ENCODE measurements around the gene STRIT1. TPM values are rescaled to one million over a fixed set of nuclear protein-coding genes. Genes with fewer than 3 reads are reported as not detected.

STRIT1 gene
- total RNA-seq: not detected in 2 replicates

DNA sequence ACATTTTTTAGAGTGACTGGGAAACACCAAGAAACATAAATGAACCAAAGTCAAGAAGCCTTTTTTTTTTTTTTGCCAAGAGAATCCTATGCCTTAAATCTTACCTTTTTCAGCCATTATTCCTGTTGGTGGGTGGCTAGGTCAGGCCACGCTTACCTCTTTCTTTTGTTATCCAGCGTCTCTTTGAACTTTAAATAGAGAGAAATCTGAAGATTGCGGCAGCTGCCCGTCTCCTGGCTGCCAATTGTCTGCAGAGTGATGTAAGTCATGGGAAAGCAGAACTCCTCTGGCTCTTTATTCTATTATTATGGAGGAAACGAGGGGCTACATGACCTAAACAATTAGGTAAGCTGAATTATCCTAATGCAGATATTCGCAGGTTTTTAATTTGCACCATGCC is at the start of gene STRIT1:
Gene STRIT1 (minus strand): TSS at position 168 of the 400 bp plus-strand sequence.

Other genes starting within 250 kb of the STRIT1 start
- gene MME, start 213.4 kb downstream of the STRIT1 start, total RNA-seq: 2.7 and 26.5 TPM in 2 replicates

Data from articular chondrocyte of knee joint (primary cell).